Smooth muscle cell (in vitro differentiated cells): ENCODE data around the gene CHRM1. TPM values are rescaled to one million over a fixed set of nuclear protein-coding genes. Genes with fewer than 3 reads are reported as not detected.
"Not testable (repeated sequence)": the region's sequence is repeated elsewhere in the genome, so short reads cannot be mapped to it uniquely, and the experiment has no call there.

ENCODE experiments used
- DNase-seq: peaks from one replicate; lab custom pipeline; 2025; ENCODE audit not compliant: unreplicated experiment; lab: John Stamatoyannopoulos, UW
- H2AFZ ChIP-seq: fragments of 200-600 bp; sonication (generic); 2 replicates; pipeline ENCODE4 v1.6.0; 2016; ENCODE audit warnings: antibody characterized with exemption, low read depth, mild to moderate bottlenecking
- H3F3A ChIP-seq: fragments of 200-600 bp; sonication (generic); 2 replicates; pipeline ENCODE4 v1.6.0; 2017; ENCODE audit warnings: antibody characterized with exemption, low read depth
- H3K27ac ChIP-seq: fragments of 200-600 bp; sonication (generic); 2 replicates; pipeline ENCODE4 v1.5.1; 2016; ENCODE audit warnings: low read depth, mild to moderate bottlenecking
- H3K27me3 ChIP-seq: fragments of 200-600 bp; sonication (generic); 2 replicates; pipeline ENCODE4 v1.6.1; 2016; ENCODE audit warnings: low read depth, mild to moderate bottlenecking
- H3K36me3 ChIP-seq: fragments of 200-600 bp; sonication (generic); 2 replicates; pipeline ENCODE4 v1.5.1; 2016; ENCODE audit warnings: low read depth
- H3K4me1 ChIP-seq: fragments of 200-600 bp; sonication (generic); 2 replicates; pipeline ENCODE4 v1.5.1; 2016; ENCODE audit warnings: low read depth
- H3K4me2 ChIP-seq: fragments of 200-600 bp; sonication (generic); 2 replicates; pipeline ENCODE4 v1.6.0; 2016; ENCODE audit warnings: mild to moderate bottlenecking
- H3K4me3 ChIP-seq: fragments of 200-600 bp; sonication (generic); 2 replicates; pipeline ENCODE4 v1.5.1; 2016; ENCODE audit warnings: mild to moderate bottlenecking
- H3K79me2 ChIP-seq: fragments of 200-600 bp; sonication (generic); 2 replicates; pipeline ENCODE4 v1.6.0; 2016; ENCODE audit warnings: low read depth, mild to moderate bottlenecking
- H3K9ac ChIP-seq: fragments of 200-600 bp; sonication (generic); 2 replicates; pipeline ENCODE4 v1.6.0; 2016; ENCODE audit warnings: low read depth
- H3K9me3 ChIP-seq: fragments of 200-600 bp; sonication (generic); replicated peaks from 2 replicates; pipeline ENCODE4 v1.5.1; 2016; ENCODE audit warnings: low read depth
- H4K20me1 ChIP-seq: fragments of 200-600 bp; sonication (generic); 2 replicates; pipeline ENCODE4 v1.6.0; 2016; ENCODE audit warnings: low read depth
- CTCF ChIP-seq: fragments of 200-600 bp; sonication (generic); IDR thresholded peaks from 2 replicates; pipeline ENCODE4 v1.5.1; 2017; ENCODE audit warnings: borderline replicate concordance, mild to moderate bottlenecking, antibody characterized with exemption; ENCODE audit not compliant: insufficient read depth, poor library complexity, severe bottlenecking
- WGBS: methylation state at CpG from one replicate; pipeline ENCODE4 v1.1.7; 2016; ENCODE audit warnings: low lambda C conversion rate; 5-methylcytosine and 5-hydroxymethylcytosine counted together
- polyA plus RNA-seq: library from polyadenylated mRNA; unstranded; fragments of >200 nt; fragmentation: Nextera tagmentation; extraction: Ambion mirVana; gene quantifications from 2 replicates; pipeline ENCODE4 v1.2.1, GENCODE V29; 2016
- small RNA-seq: library from RNA; depleted of rRNA; stranded (forward); fragments of <200 nt; gene quantifications from one replicate; pipeline ENCODE3, GENCODE V24; 2014
- total RNA-seq: library from RNA; depleted of rRNA; stranded (reverse); fragments of >200 nt; gene quantifications from 2 replicates; pipeline ENCODE4 v1.2.3, GENCODE V29; 2014

CHRM1 gene
- total and polyA plus RNA-seq, 2 experiments from 2014 or later: not detected

GRCh38 chr11:62863687-62864335 is 57.4 kb downstream of the CHRM1 start:
- Histone ChIP-seq H3K4me1 (peaks cover 6% of the 10 kb centered on the region), H3K4me3 (no peak overlapping the region), H3K27ac (no peak overlapping the region), H4K20me1 (no peaks in the 10 kb centered on the region), H3K27me3 (no peaks in the 10 kb centered on the region), H3K9ac (no peak overlapping the region), H3K79me2 (peaks cover 35% of the 10 kb centered on the region), H3F3A (peaks cover 14% of the 10 kb centered on the region), H3K4me2 (no peak overlapping the region), H3K36me3 (no peaks in the 10 kb centered on the region), H3K9me3 (no peaks in the 10 kb centered on the region), H2AFZ (no peak overlapping the region)
- WGBS: 66% methylated on average over 4 of the region's 4 CpGs
- no peak for DNase-seq
- no peak for TF ChIP-seq CTCF

- H3K36me3 ChIP-seq, H2AFZ ChIP-seq, H3K4me3 ChIP-seq, DNase-seq, H4K20me1 ChIP-seq, H3K9me3 ChIP-seq, H3K9ac ChIP-seq, H3K27me3 ChIP-seq: not testable (repeated sequence)
- H3K79me2 ChIP-seq: peaks cover 21% of the 10 kb centered on the region
- peak overlapping the region; percentile 64 for H3K27ac ChIP-seq
- peaks cover 20% of the 10 kb centered on the region for H3F3A ChIP-seq
- peaks cover 19% of the 10 kb centered on the region for H3K4me1 ChIP-seq
- 69% methylated on average over 16 of the region's 16 CpGs for WGBS
- peak overlapping the region; percentile 96 for H3K4me2 ChIP-seq
These were observed 59.5 kb downstream of the CHRM1 start for GRCh38 chr11:62861564-62862192.

- Histone ChIP-seq H2AFZ (peak overlapping the region; percentile 57), H3K4me3 (no peak overlapping the region), H3K4me1 (peaks cover 19% of the 10 kb centered on the region), H4K20me1 (no peaks in the 10 kb centered on the region), H3K79me2 (peaks cover 19% of the 10 kb centered on the region), H3K27me3 (no peaks in the 10 kb centered on the region), H3K36me3 (no peaks in the 10 kb centered on the region), H3K27ac (peak overlapping the region; percentile 64), H3F3A (peaks cover 26% of the 10 kb centered on the region), H3K9me3 (no peaks in the 10 kb centered on the region), H3K9ac (no peak overlapping the region), H3K4me2 (peak overlapping the region; percentile 96)
- DNase-seq: no peak
- no peak for TF ChIP-seq CTCF
- 35% methylated on average over 5 of the region's 5 CpGs for WGBS
These were observed 60.2 kb downstream of the CHRM1 start for GRCh38 chr11:62860835-62861563.

- not testable (repeated sequence) for DNase-seq, H3K27me3 ChIP-seq, H3K9me3 ChIP-seq, H3K4me3 ChIP-seq, H2AFZ ChIP-seq, H3K9ac ChIP-seq, H3K36me3 ChIP-seq
- H3F3A ChIP-seq: peaks cover 36% of the 10 kb centered on the region
- peak overlapping the region; percentile 64 for H3K27ac ChIP-seq
- peaks cover 26% of the 10 kb centered on the region for H3K79me2 ChIP-seq
- WGBS: 57% methylated on average over 8 of the region's 8 CpGs
- peaks cover 28% of the 10 kb centered on the region for H3K4me1 ChIP-seq
- H3K4me2 ChIP-seq: peak overlapping the region; percentile 96
- H4K20me1 ChIP-seq: peaks cover 12% of the 10 kb centered on the region
These were observed 61.9 kb downstream of the CHRM1 start for GRCh38 chr11:62859281-62859703.

Small RNA genes within 50 kb of the gene (small RNA-seq; reads per million reads assigned to genes)
- gene RN7SL259P: not detected

Other genes starting within 250 kb of the CHRM1 start
- gene UQCC3, start 249.7 kb downstream of the CHRM1 start, total RNA-seq: 5.5 and 7.7 TPM in 2 replicates
- 14.4 and 16.7 TPM in 2 replicates for gene UQCC3, start 249.7 kb downstream of the CHRM1 start, polyA plus RNA-seq
- gene LBHD1, start 249.1 kb downstream of the CHRM1 start, total RNA-seq: 1.5 and 5.6 TPM in 2 replicates
- gene LBHD1, start 249.1 kb downstream of the CHRM1 start, polyA plus RNA-seq: 3.9 and 7.7 TPM in 2 replicates
- gene UBXN1, start 242.3 kb downstream of the CHRM1 start, total RNA-seq: 52.2 and 58.1 TPM in 2 replicates
- 73.5 and 78.4 TPM in 2 replicates for gene UBXN1, start 242.3 kb downstream of the CHRM1 start, polyA plus RNA-seq
- gene LRRN4CL, start 231.8 kb downstream of the CHRM1 start, total RNA-seq: 0.76 and 1.3 TPM in 2 replicates
- not detected in 2 replicates for gene LRRN4CL, start 231.8 kb downstream of the CHRM1 start, polyA plus RNA-seq
- 76.4 and 79.7 TPM in 2 replicates for gene BSCL2, start 213.9 kb downstream of the CHRM1 start, total RNA-seq
- 115 and 123 TPM in 2 replicates for gene BSCL2, start 213.9 kb downstream of the CHRM1 start, polyA plus RNA-seq
- gene GNG3, start 213.7 kb downstream of the CHRM1 start, total RNA-seq: 0.18 TPM in 1 of 2 replicates, not detected in the other
- gene GNG3, start 213.7 kb downstream of the CHRM1 start, polyA plus RNA-seq: 0.18 and 1.2 TPM in 2 replicates
- gene HNRNPUL2, start 193.9 kb downstream of the CHRM1 start, total RNA-seq: 14.3 and 19.4 TPM in 2 replicates
- gene HNRNPUL2, start 193.9 kb downstream of the CHRM1 start, polyA plus RNA-seq: 3.6 and 4.5 TPM in 2 replicates
- gene TTC9C, start 192.9 kb downstream of the CHRM1 start, total RNA-seq: 20.1 and 53.0 TPM in 2 replicates
- 46.9 and 49.3 TPM in 2 replicates for gene TTC9C, start 192.9 kb downstream of the CHRM1 start, polyA plus RNA-seq
- 3.3 TPM in 2 replicates for gene ZBTB3, start 167.2 kb downstream of the CHRM1 start, total RNA-seq
- 2.9 and 3.6 TPM in 2 replicates for gene ZBTB3, start 167.2 kb downstream of the CHRM1 start, polyA plus RNA-seq
- 147 and 197 TPM in 2 replicates for gene POLR2G, start 159.8 kb downstream of the CHRM1 start, total RNA-seq
- gene POLR2G, start 159.8 kb downstream of the CHRM1 start, polyA plus RNA-seq: 192 and 220 TPM in 2 replicates
- 10.5 and 11.9 TPM in 2 replicates for gene TAF6L, start 150.0 kb downstream of the CHRM1 start, total RNA-seq
- gene TAF6L, start 150.0 kb downstream of the CHRM1 start, polyA plus RNA-seq: 18.6 and 27.2 TPM in 2 replicates
- 96.0 and 103 TPM in 2 replicates for gene TMEM179B, start 134.0 kb downstream of the CHRM1 start, total RNA-seq
- gene TMEM179B, start 134.0 kb downstream of the CHRM1 start, polyA plus RNA-seq: 113 and 125 TPM in 2 replicates
- 43.2 and 47.8 TPM in 2 replicates for gene TMEM223, start 129.4 kb downstream of the CHRM1 start, total RNA-seq
- 40.8 and 46.8 TPM in 2 replicates for gene TMEM223, start 129.4 kb downstream of the CHRM1 start, polyA plus RNA-seq
- 33.4 and 35.4 TPM in 2 replicates for gene NXF1, start 115.9 kb downstream of the CHRM1 start, total RNA-seq
- gene NXF1, start 115.9 kb downstream of the CHRM1 start, polyA plus RNA-seq: 46.5 and 78.8 TPM in 2 replicates
- 44.6 and 52.6 TPM in 2 replicates for gene STX5, start 89.3 kb downstream of the CHRM1 start, total RNA-seq
- 67.9 and 69.0 TPM in 2 replicates for gene STX5, start 89.3 kb downstream of the CHRM1 start, polyA plus RNA-seq
- gene TEX54, start 88.5 kb downstream of the CHRM1 start, total RNA-seq: not detected in 2 replicates
- gene TEX54, start 88.5 kb downstream of the CHRM1 start, polyA plus RNA-seq: 1.4 and 3.1 TPM in 2 replicates
- gene WDR74, start 81.8 kb downstream of the CHRM1 start, total RNA-seq: 19.3 and 36.6 TPM in 2 replicates
- 41.3 and 46.1 TPM in 2 replicates for gene WDR74, start 81.8 kb downstream of the CHRM1 start, polyA plus RNA-seq
- gene SLC3A2, start 40.5 kb downstream of the CHRM1 start, total RNA-seq: 181 and 248 TPM in 2 replicates
- 179 and 291 TPM in 2 replicates for gene SLC3A2, start 40.5 kb downstream of the CHRM1 start, polyA plus RNA-seq
- not detected in 2 replicates for gene SLC22A6, start 63.6 kb upstream of the CHRM1 start, total RNA-seq
- not detected in 2 replicates for gene SLC22A6, start 63.6 kb upstream of the CHRM1 start, polyA plus RNA-seq
- gene SLC22A8, start 94.5 kb upstream of the CHRM1 start, total RNA-seq: not detected in 2 replicates
- not detected in 2 replicates for gene SLC22A8, start 94.5 kb upstream of the CHRM1 start, polyA plus RNA-seq
- gene SLC22A24, start 222.9 kb upstream of the CHRM1 start, total RNA-seq: not detected in 2 replicates
- not detected in 2 replicates for gene SLC22A24, start 222.9 kb upstream of the CHRM1 start, polyA plus RNA-seq